GM23338 (cell line): ENCODE results near the gene RXRB. TPM values are rescaled to one million over a fixed set of nuclear protein-coding genes. Genes with fewer than 3 reads are reported as not detected.

Experiments used
- ATAC-seq: fragments of 200-7000 bp; cut with Tn5 transposase; 3 replicates; pipeline ENCODE4 v1.9.1; 2020
- DNase-seq: peaks from one replicate; pipeline ENCODE4 v3.0.0-alpha.2; 2015; ENCODE audit warnings: low spot score
- H2AFZ ChIP-seq: fragments of 200-600 bp; sonication (generic); 2 replicates; pipeline ENCODE4 v1.8.0; 2016; ENCODE audit warnings: antibody characterized with exemption, mild to moderate bottlenecking, moderate library complexity
- H3F3A ChIP-seq: fragments of 200-600 bp; sonication (generic); replicated peaks from 2 replicates; pipeline ENCODE4 v1.8.0; 2017; ENCODE audit warnings: antibody characterized with exemption, mixed run types, low read depth
- H3K27ac ChIP-seq: fragments of 200-600 bp; sonication (generic); 2 replicates; pipeline ENCODE4 v1.6.1; 2016; ENCODE audit warnings: low read depth
- H3K27me3 ChIP-seq: fragments of 200-600 bp; sonication (generic); 2 replicates; pipeline ENCODE4 v1.8.0; 2016; ENCODE audit warnings: mild to moderate bottlenecking, mixed run types, moderate library complexity; ENCODE audit not compliant: insufficient read depth
- H3K36me3 ChIP-seq: fragments of 200-600 bp; sonication (generic); 2 replicates; pipeline ENCODE4 v1.8.0; 2016; ENCODE audit warnings: mild to moderate bottlenecking; ENCODE audit not compliant: insufficient read depth
- H3K4me1 ChIP-seq: fragments of 200-600 bp; sonication (generic); 2 replicates; pipeline ENCODE4 v1.8.0; 2016; ENCODE audit warnings: mild to moderate bottlenecking, moderate library complexity; ENCODE audit not compliant: insufficient read depth
- H3K4me2 ChIP-seq: fragments of 200-600 bp; sonication (generic); 2 replicates; pipeline ENCODE4 v1.7.1; 2017; ENCODE audit warnings: mixed run types
- H3K4me3 ChIP-seq: fragments of 200-600 bp; sonication (generic); 2 replicates; pipeline ENCODE4 v1.6.1; 2016; ENCODE audit warnings: mixed run types
- H3K79me2 ChIP-seq: fragments of 200-600 bp; sonication (generic); replicated peaks from 2 replicates; pipeline ENCODE4 v1.8.0; 2017; ENCODE audit warnings: mild to moderate bottlenecking; ENCODE audit not compliant: insufficient read depth
- H3K9me2 ChIP-seq: fragments of 200-600 bp; sonication (generic); 2 replicates; pipeline ENCODE4 v1.8.0; 2017; ENCODE audit not compliant: insufficient read depth
- H4K20me1 ChIP-seq: fragments of 200-600 bp; sonication (generic); replicated peaks from 2 replicates; pipeline ENCODE4 v1.8.0; 2017; ENCODE audit warnings: mild to moderate bottlenecking; ENCODE audit not compliant: insufficient read depth
- H3K27ac Mint-ChIP-seq: 2 replicates; pipeline ENCODE4 v1.8.0; 2020; ENCODE audit warnings: inconsistent platforms, mild to moderate bottlenecking, moderate library complexity, mixed read lengths
- H3K27me3 Mint-ChIP-seq: 3 replicates; pipeline ENCODE4 v1.8.0; 2022; ENCODE audit warnings: low read depth, mild to moderate bottlenecking, moderate library complexity, mixed read lengths, inconsistent platforms; ENCODE audit not compliant: insufficient read depth, poor library complexity
- H3K36me3 Mint-ChIP-seq: 3 replicates; pipeline ENCODE4 v1.8.0; 2021; ENCODE audit warnings: low read depth, mild to moderate bottlenecking, inconsistent platforms, moderate library complexity, mixed read lengths
- H3K4me1 Mint-ChIP-seq: 3 replicates; pipeline ENCODE4 v1.8.0; 2020; ENCODE audit warnings: mild to moderate bottlenecking, inconsistent platforms, mixed read lengths
- H3K4me3 Mint-ChIP-seq: 3 replicates; pipeline ENCODE4 v1.8.0; 2021; ENCODE audit warnings: moderate library complexity, mild to moderate bottlenecking, inconsistent platforms, mixed read lengths
- H3K9me3 Mint-ChIP-seq: 3 replicates; pipeline ENCODE4 v1.8.0; 2020; ENCODE audit warnings: moderate library complexity, mild to moderate bottlenecking, inconsistent platforms, mixed read lengths
- CREB1 ChIP-seq: fragments of 250-450 bp; sonication (Bioruptor Pico); IDR thresholded peaks from 2 replicates; pipeline ENCODE4 v1.5.0; 2020; ENCODE audit warnings: low read depth, mild to moderate bottlenecking, moderate library complexity
- ETS1 ChIP-seq: IDR thresholded peaks from 2 replicates; pipeline ENCODE4 v1.6.1; 2016; ENCODE audit warnings: antibody characterized with exemption
- EZH2 ChIP-seq: fragments of 200-600 bp; sonication (generic); IDR thresholded peaks from one replicate; pipeline ENCODE4 v1.8.0; 2017; ENCODE audit warnings: antibody characterized with exemption, mild to moderate bottlenecking, low read depth; ENCODE audit not compliant: unreplicated experiment
- EZH2phosphoT487 ChIP-seq: fragments of 200-600 bp; sonication (generic); IDR thresholded peaks from one replicate; pipeline ENCODE4 v1.8.1; 2018; ENCODE audit warnings: antibody characterized with exemption; ENCODE audit not compliant: unreplicated experiment
- JUNB ChIP-seq: IDR thresholded peaks from one replicate; pipeline ENCODE4 v1.6.1; 2016; ENCODE audit warnings: antibody characterized with exemption; ENCODE audit not compliant: unreplicated experiment
- NANOG ChIP-seq: IDR thresholded peaks from 2 replicates; pipeline ENCODE4 v1.6.1; 2016; ENCODE audit warnings: antibody characterized with exemption, borderline replicate concordance
- POLR2AphosphoS5 ChIP-seq: IDR thresholded peaks from 2 replicates; pipeline ENCODE4 v1.6.1; 2016; ENCODE audit warnings: antibody characterized with exemption, low read depth
- STAT1 ChIP-seq: IDR thresholded peaks from one replicate; pipeline ENCODE4 v1.6.1; 2016; ENCODE audit warnings: antibody characterized with exemption; ENCODE audit not compliant: unreplicated experiment
- ZNF331 ChIP-seq: fragments of 250-450 bp; sonication (Bioruptor Pico); IDR thresholded peaks from 2 replicates; pipeline ENCODE4 v1.5.0; 2020; ENCODE audit warnings: low read depth, mild to moderate bottlenecking, moderate library complexity
- polyA plus RNA-seq: library from polyadenylated mRNA; unstranded; fragments of >200 nt; fragmentation: Nextera tagmentation; extraction: Ambion mirVana; gene quantifications from 2 replicates; pipeline ENCODE4 v1.2.1, GENCODE V29; 2016
- total RNA-seq: library from RNA; depleted of rRNA; stranded (reverse); fragments of >200 nt; shearing (Covaris generic); gene quantifications from 2 replicates; pipeline ENCODE4 v1.2.3, GENCODE V29; 2014
- TF ChIP-seq, protein P1 (sequence below): IDR thresholded peaks from one replicate; pipeline ENCODE4 v1.6.1; 2018; ENCODE audit warnings: antibody characterized with exemption; ENCODE audit not compliant: unreplicated experiment
- TF ChIP-seq, protein P2 (sequence below), 2 experiments: fragments of 200-600 bp in 1 of 2; sonication (generic) in 1 of 2; conservative IDR thresholded peaks; 2 replicates each; pipeline versions ENCODE4 v1.5.1 to v1.6.1; 2016 to 2017; ENCODE audit warnings: antibody characterized with exemption in 2 of 2, low read depth in 2 of 2, mild to moderate bottlenecking in 2 of 2, moderate library complexity in 1 of 2

The RXRB gene
- total and polyA plus RNA-seq, 2 experiments from 2014 or later: 6.9 to 11.6 TPM

- TF ChIP-seq ETS1: no peak
- TF ChIP-seq NANOG: no peak
- no peak for TF ChIP-seq STAT1
- TF ChIP-seq, protein P1, sequence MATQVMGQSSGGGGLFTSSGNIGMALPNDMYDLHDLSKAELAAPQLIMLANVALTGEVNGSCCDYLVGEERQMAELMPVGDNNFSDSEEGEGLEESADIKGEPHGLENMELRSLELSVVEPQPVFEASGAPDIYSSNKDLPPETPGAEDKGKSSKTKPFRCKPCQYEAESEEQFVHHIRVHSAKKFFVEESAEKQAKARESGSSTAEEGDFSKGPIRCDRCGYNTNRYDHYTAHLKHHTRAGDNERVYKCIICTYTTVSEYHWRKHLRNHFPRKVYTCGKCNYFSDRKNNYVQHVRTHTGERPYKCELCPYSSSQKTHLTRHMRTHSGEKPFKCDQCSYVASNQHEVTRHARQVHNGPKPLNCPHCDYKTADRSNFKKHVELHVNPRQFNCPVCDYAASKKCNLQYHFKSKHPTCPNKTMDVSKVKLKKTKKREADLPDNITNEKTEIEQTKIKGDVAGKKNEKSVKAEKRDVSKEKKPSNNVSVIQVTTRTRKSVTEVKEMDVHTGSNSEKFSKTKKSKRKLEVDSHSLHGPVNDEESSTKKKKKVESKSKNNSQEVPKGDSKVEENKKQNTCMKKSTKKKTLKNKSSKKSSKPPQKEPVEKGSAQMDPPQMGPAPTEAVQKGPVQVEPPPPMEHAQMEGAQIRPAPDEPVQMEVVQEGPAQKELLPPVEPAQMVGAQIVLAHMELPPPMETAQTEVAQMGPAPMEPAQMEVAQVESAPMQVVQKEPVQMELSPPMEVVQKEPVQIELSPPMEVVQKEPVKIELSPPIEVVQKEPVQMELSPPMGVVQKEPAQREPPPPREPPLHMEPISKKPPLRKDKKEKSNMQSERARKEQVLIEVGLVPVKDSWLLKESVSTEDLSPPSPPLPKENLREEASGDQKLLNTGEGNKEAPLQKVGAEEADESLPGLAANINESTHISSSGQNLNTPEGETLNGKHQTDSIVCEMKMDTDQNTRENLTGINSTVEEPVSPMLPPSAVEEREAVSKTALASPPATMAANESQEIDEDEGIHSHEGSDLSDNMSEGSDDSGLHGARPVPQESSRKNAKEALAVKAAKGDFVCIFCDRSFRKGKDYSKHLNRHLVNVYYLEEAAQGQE: no peak
- no peak for TF ChIP-seq POLR2AphosphoS5
These were observed 26.8 kb downstream of the RXRB start (continued) for GRCh38 chr6:33173535-33174180.

DNA sequence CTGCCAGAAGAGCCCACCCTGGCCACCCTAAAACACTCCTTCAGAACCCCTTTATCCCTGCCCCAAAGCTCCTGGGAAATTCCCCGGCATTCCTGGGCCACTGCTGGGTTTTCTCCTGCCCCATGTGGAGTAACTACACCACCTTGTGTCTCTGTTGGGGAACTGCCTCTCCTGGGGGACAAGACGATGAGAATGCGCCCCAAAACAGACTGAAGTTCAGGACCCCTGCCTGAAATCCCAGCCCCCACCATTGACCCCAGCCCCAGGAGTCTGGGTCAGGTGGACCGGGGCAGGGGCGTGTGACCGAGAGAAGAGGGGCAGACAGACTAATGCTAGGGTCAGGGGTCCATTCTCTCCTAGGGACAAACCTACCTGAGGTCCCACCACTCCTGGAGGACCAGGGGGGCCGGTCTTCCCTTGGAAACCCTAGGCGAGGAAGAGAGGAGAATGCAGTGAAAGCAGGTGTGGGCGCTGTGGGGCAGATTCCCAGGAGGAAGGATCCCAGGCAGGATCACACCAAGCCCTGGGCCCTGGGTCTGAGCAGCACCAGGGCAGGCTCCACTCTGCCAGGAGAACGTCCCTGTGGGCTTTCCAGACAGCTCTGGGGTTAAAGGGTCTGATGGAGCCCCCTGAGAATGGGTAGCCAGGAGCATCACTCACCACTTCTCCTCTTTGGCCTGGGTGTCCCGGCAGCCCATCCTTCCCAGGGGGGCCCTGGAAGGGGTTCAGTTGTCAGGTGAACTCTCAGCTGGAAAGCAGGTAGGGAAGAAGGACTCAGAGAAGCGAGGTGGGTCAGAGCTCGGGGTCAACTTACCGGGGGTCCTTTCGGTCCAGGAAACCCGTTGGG is 27.6 kb downstream of the RXRB start:
- Mint-ChIP-seq H3K36me3 (no peaks in the 10 kb centered on the region), H3K27ac (no peak overlapping the region), H3K4me1 (peaks cover 6% of the 10 kb centered on the region), H3K4me3 (no peak overlapping the region), H3K27me3 (peaks cover 13% of the 10 kb centered on the region), H3K9me3 (no peaks in the 10 kb centered on the region; the same call in 1 of the 3 replicates)
- no peaks in the 10 kb centered on the region for H3F3A ChIP-seq
- no peak overlapping the region for H3K27ac ChIP-seq
- no peak overlapping the region for H3K4me3 ChIP-seq
- H3K27me3 ChIP-seq: no peaks in the 10 kb centered on the region
- no peaks in the 10 kb centered on the region for H3K9me2 ChIP-seq
- ATAC-seq (peak; percentile 84), DNase-seq (peak; percentile 89)
- H2AFZ ChIP-seq: peak overlapping the region; percentile 66; the same call in 1 of the 2 replicates
- no peaks in the 10 kb centered on the region for H4K20me1 ChIP-seq
- H3K36me3 ChIP-seq: no peaks in the 10 kb centered on the region
- no peaks in the 10 kb centered on the region for H3K79me2 ChIP-seq
- TF ChIP-seq, protein P2, sequence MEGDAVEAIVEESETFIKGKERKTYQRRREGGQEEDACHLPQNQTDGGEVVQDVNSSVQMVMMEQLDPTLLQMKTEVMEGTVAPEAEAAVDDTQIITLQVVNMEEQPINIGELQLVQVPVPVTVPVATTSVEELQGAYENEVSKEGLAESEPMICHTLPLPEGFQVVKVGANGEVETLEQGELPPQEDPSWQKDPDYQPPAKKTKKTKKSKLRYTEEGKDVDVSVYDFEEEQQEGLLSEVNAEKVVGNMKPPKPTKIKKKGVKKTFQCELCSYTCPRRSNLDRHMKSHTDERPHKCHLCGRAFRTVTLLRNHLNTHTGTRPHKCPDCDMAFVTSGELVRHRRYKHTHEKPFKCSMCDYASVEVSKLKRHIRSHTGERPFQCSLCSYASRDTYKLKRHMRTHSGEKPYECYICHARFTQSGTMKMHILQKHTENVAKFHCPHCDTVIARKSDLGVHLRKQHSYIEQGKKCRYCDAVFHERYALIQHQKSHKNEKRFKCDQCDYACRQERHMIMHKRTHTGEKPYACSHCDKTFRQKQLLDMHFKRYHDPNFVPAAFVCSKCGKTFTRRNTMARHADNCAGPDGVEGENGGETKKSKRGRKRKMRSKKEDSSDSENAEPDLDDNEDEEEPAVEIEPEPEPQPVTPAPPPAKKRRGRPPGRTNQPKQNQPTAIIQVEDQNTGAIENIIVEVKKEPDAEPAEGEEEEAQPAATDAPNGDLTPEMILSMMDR (conservative IDR thresholded peaks at IDR 0.05; ENCODE audit: low read depth in 2 of 2): peak; percentile 82 to 92
- TF ChIP-seq EZH2phosphoT487 (no peak), CREB1 (no peak), EZH2 (no peak), JUNB (no peak), ZNF331 (CRISPR knock-in tag) (no peak)
- no peaks in the 10 kb centered on the region; the same call in 1 of the 2 replicates for H3K4me1 ChIP-seq
- H3K4me2 ChIP-seq: no peak overlapping the region
